HepG2 (cell line): Measurements from ENCODE around the gene PPP2R2D. TPM values are rescaled to one million over a fixed set of nuclear protein-coding genes. Genes with fewer than 3 reads are reported as not detected.

Source experiments
- FIP1L1 ChIP-seq: fragments of 200-400 bp; formaldehyde crosslinking; IDR thresholded peaks from 2 replicates; pipeline ENCODE4 v1.6.1; 2018; ENCODE audit warnings: low read depth, mild to moderate bottlenecking, low read length, moderate library complexity, borderline replicate concordance; ENCODE audit not compliant: insufficient read depth
- HMG20A ChIP-seq: IDR thresholded peaks from 2 replicates; pipeline ENCODE4 v1.6.1; 2016; ENCODE audit warnings: borderline replicate concordance
- ISX ChIP-seq: sonication (generic); formaldehyde crosslinking; conservative IDR thresholded peaks from 2 replicates; pipeline ENCODE4 v1.5.0; 2020; ENCODE audit warnings: missing genetic modification reagents
- KDM1A ChIP-seq: IDR thresholded peaks from 2 replicates; pipeline ENCODE4 v1.6.1; 2016; ENCODE audit warnings: missing compliant biosample characterization
- KLF6 ChIP-seq: IDR thresholded peaks from 2 replicates; pipeline ENCODE4 v1.8.0; 2016; ENCODE audit warnings: missing biosample characterization, missing genetic modification reagents
- PBX2 ChIP-seq: IDR thresholded peaks from 2 replicates; pipeline ENCODE4 v1.6.1; 2016; ENCODE audit warnings: control low read depth
- PPARG ChIP-seq: conservative IDR thresholded peaks from 2 replicates; pipeline ENCODE4 v1.6.1; 2016; ENCODE audit warnings: missing biosample characterization, missing genetic modification reagents
- SAP130 ChIP-seq: IDR thresholded peaks from 2 replicates; pipeline ENCODE4 v1.6.1; 2016; ENCODE audit warnings: low read depth
- STAT5B ChIP-seq: sonication (generic); formaldehyde crosslinking; IDR thresholded peaks from 2 replicates; pipeline ENCODE4 v1.4.0; 2020; ENCODE audit warnings: missing genetic modification reagents
- TRIM22 ChIP-seq: fragments of 450-650 bp; IDR thresholded peaks from 2 replicates; pipeline ENCODE4 v1.6.1; 2017
- ZFP82 ChIP-seq: sonication (generic); formaldehyde crosslinking; IDR thresholded peaks from 2 replicates; pipeline ENCODE4 v1.5.1; 2020; ENCODE audit warnings: mild to moderate bottlenecking, missing genetic modification reagents, borderline replicate concordance
- ZNF367 ChIP-seq: sonication (generic); formaldehyde crosslinking; IDR thresholded peaks from 2 replicates; pipeline ENCODE4 v1.4.0; 2020; ENCODE audit warnings: missing genetic modification reagents, borderline replicate concordance
- ZNF607 ChIP-seq: sonication (generic); formaldehyde crosslinking; IDR thresholded peaks from 2 replicates; pipeline ENCODE4 v1.5.1; 2020; ENCODE audit warnings: missing genetic modification reagents, mild to moderate bottlenecking, borderline replicate concordance
- ZNF878 ChIP-seq: sonication (generic); formaldehyde crosslinking; IDR thresholded peaks from 2 replicates; pipeline ENCODE4 v1.8.1; 2023; ENCODE audit warnings: mild to moderate bottlenecking, missing genetic modification reagents, moderate library complexity
- polyA plus RNA-seq, 8 experiments: library from polyadenylated mRNA; depleted of rRNA in 3 of 8; stranded (reverse) in 7 of 8; unstranded in 1 of 8; fragments of >200 nt; fragmentation: Illumina TruSeq in 4 of 8; extraction: Trizol in 4 of 8; gene quantifications; 2 replicates each; pipeline versions ENCODE4 v1.2.1 to v1.2.3, GENCODE V29; 2011 to 2016; ENCODE audit warnings: low read depth in 4 of 8, missing spikeins in 1 of 8, mixed read lengths in 1 of 8; ENCODE audit not compliant: insufficient read depth in 1 of 8
- total RNA-seq, 5 experiments: library from RNA; depleted of rRNA; stranded (reverse); fragments of >200 nt; fragmentation: Illumina TruSeq; extraction: Trizol; gene quantifications; 2 replicates each; pipeline ENCODE4 v1.2.3, GENCODE V29; 2016; ENCODE audit warnings: low read depth in 1 of 5
- TF ChIP-seq, protein P1 (sequence below), 2 experiments: sonication (generic) in 1 of 2; formaldehyde crosslinking in 1 of 2; IDR thresholded peaks; 2 replicates each; pipeline versions ENCODE4 v1.6.1 to v1.9.0; 2014 to 2022; ENCODE audit warnings: antibody characterized with exemption in 1 of 2, borderline replicate concordance in 1 of 2, inconsistent platforms in 1 of 2, low read depth in 1 of 2, missing genetic modification reagents in 1 of 2
- TF ChIP-seq, protein P2 (sequence below): sonication (generic); formaldehyde crosslinking; IDR thresholded peaks from 2 replicates; pipeline ENCODE4 v1.4.0; 2020; ENCODE audit warnings: low read depth, mild to moderate bottlenecking, missing genetic modification reagents
- TF ChIP-seq, protein P3 (sequence below): sonication (generic); formaldehyde crosslinking; IDR thresholded peaks from 2 replicates; pipeline ENCODE4 v1.5.0; 2020; ENCODE audit warnings: missing genetic modification reagents, mild to moderate bottlenecking, borderline replicate concordance

Gene PPP2R2D
- total and polyA plus RNA-seq, 2 of the 13 experiments (the other 11 are each of a cell fraction or from before 2014, with no cell fraction given) = 32.7 to 33.2 TPM

DNA sequence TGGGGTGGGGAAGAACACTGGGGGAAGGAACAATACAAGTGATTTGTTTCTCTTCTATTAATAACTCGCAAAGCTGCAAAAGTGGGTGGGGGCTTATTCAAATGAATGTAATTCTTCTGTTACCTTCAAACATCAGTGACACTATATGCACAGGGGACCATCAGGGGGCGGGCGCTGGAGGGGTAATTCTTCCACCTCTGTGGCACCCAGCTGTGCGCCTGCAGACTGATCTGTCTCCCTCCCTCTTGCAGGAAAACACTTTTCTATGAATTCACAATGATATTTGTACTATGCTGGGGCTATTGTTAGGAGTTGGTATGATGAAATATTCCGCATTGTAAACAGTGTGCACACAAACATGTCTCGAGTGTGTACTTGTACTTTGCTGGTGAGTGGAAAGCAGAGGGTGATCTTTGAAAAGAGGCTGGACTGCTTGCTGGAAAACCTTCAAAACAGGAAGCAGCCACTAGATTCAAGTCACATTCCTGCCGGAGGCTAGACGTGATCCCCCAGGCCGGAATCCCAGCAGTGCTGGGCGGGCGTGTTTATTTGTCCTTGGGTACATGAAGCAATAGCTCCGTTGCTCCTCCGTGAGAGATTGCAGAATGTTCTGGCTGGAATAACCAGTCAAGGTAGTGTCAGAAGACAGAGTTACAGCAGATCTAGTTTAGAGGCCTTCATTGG, 96.7 kb downstream of the PPP2R2D start (continued):
- TF ChIP-seq, protein P1, sequence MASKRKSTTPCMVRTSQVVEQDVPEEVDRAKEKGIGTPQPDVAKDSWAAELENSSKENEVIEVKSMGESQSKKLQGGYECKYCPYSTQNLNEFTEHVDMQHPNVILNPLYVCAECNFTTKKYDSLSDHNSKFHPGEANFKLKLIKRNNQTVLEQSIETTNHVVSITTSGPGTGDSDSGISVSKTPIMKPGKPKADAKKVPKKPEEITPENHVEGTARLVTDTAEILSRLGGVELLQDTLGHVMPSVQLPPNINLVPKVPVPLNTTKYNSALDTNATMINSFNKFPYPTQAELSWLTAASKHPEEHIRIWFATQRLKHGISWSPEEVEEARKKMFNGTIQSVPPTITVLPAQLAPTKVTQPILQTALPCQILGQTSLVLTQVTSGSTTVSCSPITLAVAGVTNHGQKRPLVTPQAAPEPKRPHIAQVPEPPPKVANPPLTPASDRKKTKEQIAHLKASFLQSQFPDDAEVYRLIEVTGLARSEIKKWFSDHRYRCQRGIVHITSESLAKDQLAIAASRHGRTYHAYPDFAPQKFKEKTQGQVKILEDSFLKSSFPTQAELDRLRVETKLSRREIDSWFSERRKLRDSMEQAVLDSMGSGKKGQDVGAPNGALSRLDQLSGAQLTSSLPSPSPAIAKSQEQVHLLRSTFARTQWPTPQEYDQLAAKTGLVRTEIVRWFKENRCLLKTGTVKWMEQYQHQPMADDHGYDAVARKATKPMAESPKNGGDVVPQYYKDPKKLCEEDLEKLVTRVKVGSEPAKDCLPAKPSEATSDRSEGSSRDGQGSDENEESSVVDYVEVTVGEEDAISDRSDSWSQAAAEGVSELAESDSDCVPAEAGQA (IDR thresholded peaks at IDR 0.05; ENCODE audit: low read depth) = peak; percentile 43; the same call in 1 of the 2 replicates
- TF ChIP-seq, protein P1 (CRISPR knock-in tag; IDR thresholded peaks at IDR 0.05; ENCODE audit: borderline replicate concordance) = no peak
- TF ChIP-seq ISX (no peak), STAT5B (no peak; the same call in 1 of the 2 replicates), ZFP82 (CRISPR knock-in tag) (no peak), TRIM22 (no peak), FIP1L1 (no peak), PPARG (CRISPR knock-in tag) (0 out of 2 replicates have a peak, but pooled peaks have one; percentile 15), SAP130 (peak; percentile 91), ZNF607 (peak; percentile 65), HMG20A (CRISPR knock-in tag) (peak; percentile 80), ZNF367 (CRISPR knock-in tag) (no peak), KDM1A (CRISPR knock-in tag) (no peak), ZNF878 (CRISPR knock-in tag) (peak; percentile 83), KLF6 (CRISPR knock-in tag) (no peak), PBX2 (CRISPR knock-in tag) (no peak)
- TF ChIP-seq, protein P2, sequence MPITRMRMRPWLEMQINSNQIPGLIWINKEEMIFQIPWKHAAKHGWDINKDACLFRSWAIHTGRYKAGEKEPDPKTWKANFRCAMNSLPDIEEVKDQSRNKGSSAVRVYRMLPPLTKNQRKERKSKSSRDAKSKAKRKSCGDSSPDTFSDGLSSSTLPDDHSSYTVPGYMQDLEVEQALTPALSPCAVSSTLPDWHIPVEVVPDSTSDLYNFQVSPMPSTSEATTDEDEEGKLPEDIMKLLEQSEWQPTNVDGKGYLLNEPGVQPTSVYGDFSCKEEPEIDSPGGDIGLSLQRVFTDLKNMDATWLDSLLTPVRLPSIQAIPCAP = no peak
- TF ChIP-seq, protein P3, sequence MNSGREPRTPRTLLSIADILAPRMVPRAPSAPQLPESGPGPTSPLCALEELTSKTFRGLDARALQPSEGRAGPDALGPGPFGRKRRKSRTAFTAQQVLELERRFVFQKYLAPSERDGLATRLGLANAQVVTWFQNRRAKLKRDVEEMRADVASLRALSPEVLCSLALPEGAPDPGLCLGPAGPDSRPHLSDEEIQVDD = no peak
